CD14-positive monocyte (primary cell): ENCODE results near the gene ZPLD1. TPM values are rescaled to one million over a fixed set of nuclear protein-coding genes. Genes with fewer than 3 reads are reported as not detected.

Experiments used
- DNase-seq, 3 donors: peaks; one replicate each; pipeline ENCODE4 v3.0.0-alpha.2; 2011 to 2022
- H2AFZ ChIP-seq: 2 replicates; pipeline ENCODE4 v1.6.0; 2012; ENCODE audit warnings: mild to moderate bottlenecking, low read depth, low read length, inconsistent platforms; ENCODE audit not compliant: insufficient read depth, poor library complexity, severe bottlenecking
- H3K27ac ChIP-seq, 2 donors: 1 replicate in 1 of 2; 2 replicates in 1 of 2; pipeline ENCODE4 v1.5.1; 2012 to 2013; ENCODE audit warnings: low read length in 2 of 2, control low read depth in 1 of 2, inconsistent platforms in 1 of 2, low read depth in 1 of 2, mild to moderate bottlenecking in 1 of 2
- H3K27me3 ChIP-seq, 2 donors: one replicate each; pipeline versions ENCODE4 v1.6.0 to v1.6.1; 2011 to 2013; ENCODE audit warnings: low read length in 2 of 2; ENCODE audit not compliant: control insufficient read depth in 2 of 2, insufficient read depth in 2 of 2
- H3K36me3 ChIP-seq, 2 donors: replicated peaks in 1 of 2; 1 replicate in 1 of 2; 2 replicates in 1 of 2; pipeline versions ENCODE4 v1.5.1 to v1.6.1; 2012 to 2013; ENCODE audit warnings: low read length in 2 of 2, control low read depth in 1 of 2, inconsistent platforms in 1 of 2, mild to moderate bottlenecking in 1 of 2; ENCODE audit not compliant: insufficient read depth in 2 of 2, control insufficient read depth in 1 of 2
- H3K4me1 ChIP-seq, 2 donors: 1 replicate in 1 of 2; 2 replicates in 1 of 2; pipeline versions ENCODE4 v1.5.1 to v1.6.1; 2012 to 2013; ENCODE audit warnings: low read length in 2 of 2, control low read depth in 1 of 2, inconsistent platforms in 1 of 2, mild to moderate bottlenecking in 1 of 2, moderate library complexity in 1 of 2; ENCODE audit not compliant: insufficient read depth in 2 of 2, control insufficient read depth in 1 of 2
- H3K4me2 ChIP-seq: replicated peaks from 2 replicates; pipeline ENCODE3; 2012; ENCODE audit warnings: low read length, moderate library complexity, mild to moderate bottlenecking; ENCODE audit not compliant: poor library complexity, severe bottlenecking; ENCODE audit errors: extremely low read depth
- H3K4me3 ChIP-seq, 3 experiments: fragments of 200-600 bp in 1 of 3; sonication (generic) in 1 of 3; replicated peaks in 1 of 3; 1 replicate in 2 of 3; 2 replicates in 1 of 3; pipeline ENCODE4 v1.5.1; 2011 to 2013; ENCODE audit warnings: low read length in 3 of 3, mild to moderate bottlenecking in 3 of 3, control low read depth in 2 of 3, low read depth in 2 of 3, inconsistent platforms in 1 of 3, moderate library complexity in 1 of 3
- H3K79me2 ChIP-seq: 2 replicates; pipeline ENCODE4 v1.6.0; 2012; ENCODE audit warnings: mild to moderate bottlenecking, control low read depth, inconsistent platforms, low read length, moderate library complexity; ENCODE audit not compliant: insufficient read depth
- H3K9ac ChIP-seq: 2 replicates; pipeline ENCODE4 v1.6.0; 2017; ENCODE audit warnings: low read length, mild to moderate bottlenecking; ENCODE audit not compliant: insufficient read depth, poor library complexity, severe bottlenecking
- H3K9me3 ChIP-seq, 2 donors: replicated peaks in 1 of 2; 1 replicate in 1 of 2; 2 replicates in 1 of 2; pipeline versions ENCODE4 v1.5.1 to v1.6.1; 2012 to 2013; ENCODE audit warnings: low read length in 2 of 2, control low read depth in 1 of 2; ENCODE audit not compliant: control insufficient read depth in 1 of 2, insufficient read depth in 1 of 2
- H4K20me1 ChIP-seq: 2 replicates; pipeline ENCODE4 v1.6.0; 2012; ENCODE audit warnings: mild to moderate bottlenecking, low read length, control low read depth, moderate library complexity; ENCODE audit not compliant: insufficient read depth
- H3K27ac Mint-ChIP-seq, 7 donors: one replicate each; pipeline ENCODE4 v1.8.0; 2020; ENCODE audit warnings: mild to moderate bottlenecking in 7 of 7, mixed read lengths in 7 of 7, moderate library complexity in 6 of 7, inconsistent platforms in 2 of 7
- H3K27me3 Mint-ChIP-seq, 3 donors: one replicate each; pipeline ENCODE4 v1.8.0; 2021 to 2022; ENCODE audit warnings: low read depth in 3 of 3, mild to moderate bottlenecking in 3 of 3, mixed read lengths in 3 of 3, moderate library complexity in 3 of 3, inconsistent platforms in 1 of 3
- H3K36me3 Mint-ChIP-seq, 2 donors: one replicate each; pipeline ENCODE4 v1.8.0; 2020; ENCODE audit warnings: mixed read lengths in 2 of 2, inconsistent platforms in 1 of 2, mild to moderate bottlenecking in 1 of 2
- H3K4me1 Mint-ChIP-seq: one replicate; pipeline ENCODE4 v1.8.0; 2020; ENCODE audit warnings: mild to moderate bottlenecking, mixed read lengths
- H3K4me3 Mint-ChIP-seq, 2 donors: one replicate each; pipeline ENCODE4 v1.8.0; 2020; ENCODE audit warnings: mild to moderate bottlenecking in 2 of 2, mixed read lengths in 2 of 2, moderate library complexity in 1 of 2
- H3K9me3 Mint-ChIP-seq, 7 donors: one replicate each; pipeline ENCODE4 v1.8.0; 2020 to 2022; ENCODE audit warnings: mixed read lengths in 7 of 7, mild to moderate bottlenecking in 6 of 7, moderate library complexity in 6 of 7, inconsistent platforms in 2 of 7
- CTCF ChIP-seq: fragments of 200-600 bp; IDR thresholded peaks from one replicate; pipeline ENCODE4 v1.8.0; 2022; ENCODE audit warnings: antibody characterized with exemption, mild to moderate bottlenecking
- WGBS: methylation state at CpG from one replicate; pipeline ENCODE4 v1.1.5; 2013; ENCODE audit warnings: missing lambda C conversion rate; ENCODE audit not compliant: insufficient coverage; 5-methylcytosine and 5-hydroxymethylcytosine counted together
- intact Hi-C, 2 donors: fragments of 100-400 bp; cut with micrococcal nuclease; formaldehyde crosslinking; loops; one replicate each; pipeline versions ENCODE4 v1.15.0 to v1.15.1; 2023
- polyA plus RNA-seq, 3 donors: library from polyadenylated mRNA; depleted of rRNA in 1 of 3; unstranded in 2 of 3; stranded (reverse) in 1 of 3; fragments of 300-500 nt in 2 of 3; fragments of >200 nt in 1 of 3; fragmentation: Illumina TruSeq in 2 of 3; gene quantifications; 1 replicate in 2 of 3; 2 replicates in 1 of 3; pipeline ENCODE4 v1.2.3, GENCODE V29; 2012 to 2021

Gene ZPLD1
- polyA plus RNA-seq, 3 donors: not detected

- H3K4me3 Mint-ChIP-seq: no peak overlapping the region
- H3K4me2 ChIP-seq: no peak overlapping the region
- H3K4me3 ChIP-seq: no peak overlapping the region
- intact Hi-C loops: no loop called here
- H3K27me3 ChIP-seq: no peaks in the 10 kb centered on the region
- H3K27ac ChIP-seq: no peak overlapping the region
- H4K20me1 ChIP-seq: no peaks in the 10 kb centered on the region
- no peak overlapping the region for H3K27ac Mint-ChIP-seq
- H3K4me1 ChIP-seq: no peaks in the 10 kb centered on the region
- H3K36me3 Mint-ChIP-seq: no peaks in the 10 kb centered on the region
- no peaks in the 10 kb centered on the region for H3K36me3 ChIP-seq
- no peak overlapping the region for H2AFZ ChIP-seq
- no peaks in the 10 kb centered on the region for H3K9me3 ChIP-seq
- H3K27me3 Mint-ChIP-seq: no peaks in the 10 kb centered on the region
- H3K9ac ChIP-seq: no peak overlapping the region
- H3K4me1 Mint-ChIP-seq: no peaks in the 10 kb centered on the region
- peaks cover 0 to 1% (median 0%) of the 10 kb centered on the region in 7 donors for H3K9me3 Mint-ChIP-seq
- no CpG with 5 or more reads among the region's 2 CpGs for WGBS
- TF ChIP-seq CTCF: no peak
- no peak for DNase-seq
- no peaks in the 10 kb centered on the region for H3K79me2 ChIP-seq
Measured at GRCh38 chr3:102415553-102415952, 19.3 kb upstream of the ZPLD1 start.

- intact Hi-C loops: no loop called here
- H4K20me1 ChIP-seq: no peaks in the 10 kb centered on the region
- no peak for TF ChIP-seq CTCF
- no peak overlapping the region for H3K9ac ChIP-seq
- H3K9me3 Mint-ChIP-seq: peaks cover 0 to 1% (median 0%) of the 10 kb centered on the region in 7 donors
- no peak overlapping the region for H3K27ac ChIP-seq
- no peak overlapping the region for H3K4me2 ChIP-seq
- H3K4me3 ChIP-seq: no peak overlapping the region
- no peak for DNase-seq
- no peaks in the 10 kb centered on the region for H3K9me3 ChIP-seq
- H3K36me3 Mint-ChIP-seq: no peaks in the 10 kb centered on the region
- no peak overlapping the region for H3K27ac Mint-ChIP-seq
- no peaks in the 10 kb centered on the region for H3K79me2 ChIP-seq
- H2AFZ ChIP-seq: no peak overlapping the region
- H3K4me1 Mint-ChIP-seq: no peaks in the 10 kb centered on the region
- H3K27me3 ChIP-seq: no peaks in the 10 kb centered on the region
- no peaks in the 10 kb centered on the region for H3K4me1 ChIP-seq
- no peaks in the 10 kb centered on the region for H3K27me3 Mint-ChIP-seq
- no peaks in the 10 kb centered on the region for H3K36me3 ChIP-seq
- no peak overlapping the region for H3K4me3 Mint-ChIP-seq
Measured at GRCh38 chr3:102419786-102420185, 15.0 kb upstream of the ZPLD1 start.
